ENCODE results near the gene SIGLEC12.

SIGLEC12 gene

GRCh38 chr19:51501594-51502263, at the start of gene SIGLEC12:
Gene SIGLEC12 (minus strand): TSS chr19:51501800. CDS start chr19:51501733, 67 bp downstream.
- peak; percentile 32 to 49 for DNase-seq

- DNase-seq = no peak
Measured at GRCh38 chr19:51550848-51551672, 49.5 kb upstream of the SIGLEC12 start.

GRCh38 chr19:51549533-51550324, 48.1 kb upstream of the SIGLEC12 start:
- DNase-seq = no peak

- no peak for DNase-seq
Measured at GRCh38 chr19:51548891-51549305, 47.3 kb upstream of the SIGLEC12 start.

- DNase-seq = no peak
Measured at GRCh38 chr19:51548213-51548651, 46.6 kb upstream of the SIGLEC12 start.

GRCh38 chr19:51547397-51548212, 46.0 kb upstream of the SIGLEC12 start:
- no peak for DNase-seq

- DNase-seq = peak in 1 of 2 experiments; percentile 25
Measured at GRCh38 chr19:51546650-51547396, 45.2 kb upstream of the SIGLEC12 start.

GRCh38 chr19:51546107-51546649, 44.6 kb upstream of the SIGLEC12 start:
- no peak for DNase-seq

GRCh38 chr19:51544038-51544437, 42.4 kb upstream of the SIGLEC12 start:
- DNase-seq = no peak

GRCh38 chr19:51542699-51543098, 41.1 kb upstream of the SIGLEC12 start:
- DNase-seq = no peak

GRCh38 chr19:51541458-51542357, 40.1 kb upstream of the SIGLEC12 start:
- no peak for DNase-seq

GRCh38 chr19:51539821-51540366, 38.3 kb upstream of the SIGLEC12 start:
- DNase-seq = no peak

- DNase-seq = no peak
Measured at GRCh38 chr19:51535535-51535934, 33.9 kb upstream of the SIGLEC12 start.

GRCh38 chr19:51531349-51532315, 30.0 kb upstream of the SIGLEC12 start, which contains the start of gene SIGLEC6:
Gene SIGLEC6 (minus strand): TSS chr19:51531670. CDS start chr19:51531648, 22 bp downstream.
- no peak for DNase-seq

- no peak for DNase-seq
Measured at GRCh38 chr19:51530616-51531015, 29.0 kb upstream of the SIGLEC12 start.

- no peak for DNase-seq
Measured at GRCh38 chr19:51529301-51529700, 27.7 kb upstream of the SIGLEC12 start.

GRCh38 chr19:51525651-51526050, 24.1 kb upstream of the SIGLEC12 start:
- no peak for DNase-seq

GRCh38 chr19:51524666-51525264, 23.2 kb upstream of the SIGLEC12 start:
- no peak for DNase-seq

Measured in activated CD4-positive, alpha-beta T cell treated with anti-CD3 and anti-CD28 coated beads, Interleukin-2, amount 50 U/mL, for 48 hours (primary cell).